Measurements from ENCODE around the gene CAPG.
"Not testable (repeated sequence)": the region's sequence is repeated elsewhere in the genome, so short reads cannot be mapped to it uniquely, and the experiment has no call there.

Gene CAPG

DNA sequence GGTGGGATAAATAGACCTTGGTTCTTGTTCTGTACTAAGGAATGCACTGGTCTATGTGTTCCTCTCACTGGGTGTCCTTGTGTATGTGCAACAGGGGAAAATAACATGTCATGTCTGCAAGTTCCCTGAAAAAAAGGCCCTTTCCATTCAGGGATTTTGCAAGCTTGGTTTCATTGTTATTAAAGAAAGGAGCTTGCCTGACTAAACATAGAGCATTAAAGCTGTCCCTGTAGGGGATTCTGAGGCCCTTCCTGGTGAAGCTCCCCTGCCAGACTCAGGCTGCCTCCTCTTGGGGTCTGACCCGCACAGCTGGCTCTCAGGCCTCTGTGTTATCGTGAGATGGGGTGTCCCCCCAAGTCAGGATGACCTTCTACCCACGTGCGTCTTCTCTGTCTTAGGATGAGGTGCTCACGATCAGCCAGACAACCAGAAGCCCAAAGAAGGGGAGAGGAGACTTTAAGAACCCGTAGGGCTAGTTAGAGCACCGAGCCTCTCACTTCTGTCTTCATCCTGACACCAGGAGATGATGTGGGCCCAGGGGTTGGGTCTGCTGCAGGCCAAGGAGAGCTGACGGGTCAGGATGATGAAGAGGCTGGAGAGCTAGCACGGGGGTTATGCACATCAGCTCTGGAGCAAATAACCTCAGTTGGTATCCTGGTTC is 21.2 kb downstream of the CAPG start:
- DNase-seq (ENCODE audit: insufficient read length, low spot score) (no peak), FAIRE-seq (no peak)
- TF ChIP-seq TAF1 (IDR thresholded peaks at IDR 0.05; ENCODE audit: low read depth, low read length) (no peak), POLR2A (IDR thresholded peaks at IDR 0.05; ENCODE audit: low read depth, low read length) (no peak), POU2F2 (IDR thresholded peaks at IDR 0.05; ENCODE audit: low read depth, low read length) (no peak), SPI1 (IDR thresholded peaks at IDR 0.05; ENCODE audit: low read depth, low read length) (no peak), POLR2AphosphoS5 (IDR thresholded peaks at IDR 0.05; ENCODE audit: low read depth, low read length) (no peak), PAX5 (IDR thresholded peaks at IDR 0.05; ENCODE audit: insufficient read depth, low read length, severe bottlenecking) (no peak)

- FAIRE-seq (no peak), DNase-seq (ENCODE audit: insufficient read length, low spot score) (no peak)
- TF ChIP-seq POU2F2 (IDR thresholded peaks at IDR 0.05; ENCODE audit: low read depth, low read length) (no peak), SPI1 (IDR thresholded peaks at IDR 0.05; ENCODE audit: low read depth, low read length) (no peak), POLR2AphosphoS5 (IDR thresholded peaks at IDR 0.05; ENCODE audit: low read depth, low read length) (no peak), POLR2A (IDR thresholded peaks at IDR 0.05; ENCODE audit: low read depth, low read length) (no peak), PAX5 (IDR thresholded peaks at IDR 0.05; ENCODE audit: insufficient read depth, low read length, severe bottlenecking) (no peak), TAF1 (IDR thresholded peaks at IDR 0.05; ENCODE audit: low read depth, low read length) (no peak)
Observed at GRCh38 chr2:85387754-85388153, 22.4 kb downstream of the CAPG start.

GRCh38 chr2:85385746-85386145 is 24.4 kb downstream of the CAPG start:
- no peak for FAIRE-seq
- TF ChIP-seq PAX5 (IDR thresholded peaks at IDR 0.05; ENCODE audit: insufficient read depth, low read length, severe bottlenecking): no peak
- no peak for TF ChIP-seq POLR2A (IDR thresholded peaks at IDR 0.05; ENCODE audit: low read depth, low read length)
- TF ChIP-seq POU2F2 (IDR thresholded peaks at IDR 0.05; ENCODE audit: low read depth, low read length): no peak
- no peak for TF ChIP-seq POLR2AphosphoS5 (IDR thresholded peaks at IDR 0.05; ENCODE audit: low read depth, low read length)
- no peak for TF ChIP-seq TAF1 (IDR thresholded peaks at IDR 0.05; ENCODE audit: low read depth, low read length)
- no peak for TF ChIP-seq SPI1 (IDR thresholded peaks at IDR 0.05; ENCODE audit: low read depth, low read length)
- no peak for DNase-seq (ENCODE audit: insufficient read length, low spot score)

DNA sequence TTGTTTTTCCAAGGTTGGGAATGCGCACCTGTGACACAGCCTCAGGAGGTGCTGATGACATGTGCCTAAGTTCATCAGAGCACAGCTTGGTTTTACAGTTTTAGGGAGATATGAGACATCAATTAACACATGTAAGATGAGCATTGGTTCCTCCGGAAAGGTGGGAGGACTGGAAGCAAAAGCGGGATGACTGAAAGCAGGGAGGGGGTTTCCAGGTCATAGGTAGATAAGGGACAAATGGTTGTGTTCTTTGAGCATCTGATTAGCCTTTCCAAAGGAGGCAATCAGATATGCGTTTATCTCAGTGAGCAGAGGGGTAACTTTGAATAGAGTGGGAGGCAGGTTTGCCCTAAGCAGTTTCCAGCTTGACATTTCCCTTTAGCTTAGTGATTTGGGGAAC is 26.3 kb downstream of the CAPG start:
- no peak for DNase-seq (ENCODE audit: insufficient read length, low spot score)
- FAIRE-seq: no peak
- TF ChIP-seq TAF1 (IDR thresholded peaks at IDR 0.05; ENCODE audit: low read depth, low read length): no peak
- no peak for TF ChIP-seq SPI1 (IDR thresholded peaks at IDR 0.05; ENCODE audit: low read depth, low read length)
- TF ChIP-seq POLR2A (IDR thresholded peaks at IDR 0.05; ENCODE audit: low read depth, low read length): no peak
- TF ChIP-seq POU2F2 (IDR thresholded peaks at IDR 0.05; ENCODE audit: low read depth, low read length): no peak
- TF ChIP-seq POLR2AphosphoS5 (IDR thresholded peaks at IDR 0.05; ENCODE audit: low read depth, low read length): no peak

DNA sequence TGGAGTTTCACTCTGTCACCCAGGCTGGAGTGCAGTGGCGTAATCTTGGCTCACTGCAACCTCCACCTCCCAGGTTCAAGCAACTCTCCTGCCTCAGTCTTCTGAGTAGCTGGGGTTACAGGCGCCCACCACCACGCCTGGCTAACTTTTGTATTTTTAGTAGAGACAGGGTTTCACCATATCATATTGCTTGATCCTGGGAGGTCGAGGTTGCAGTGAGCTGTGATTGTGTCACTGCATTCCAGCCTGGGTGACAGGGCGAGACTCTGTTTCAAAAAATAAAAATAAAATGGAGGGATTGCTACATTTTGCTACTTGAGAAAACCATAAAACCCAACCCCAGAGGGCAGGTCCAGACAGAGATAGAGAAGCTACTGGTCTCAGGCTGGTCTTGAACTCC is 27.0 kb downstream of the CAPG start:
- not testable (repeated sequence) for FAIRE-seq; DNase-seq (ENCODE audit: insufficient read length, low spot score)

GRCh38 chr2:85380048-85380447 is 30.1 kb downstream of the CAPG start:
- FAIRE-seq (no peak), DNase-seq (ENCODE audit: insufficient read length, low spot score) (no peak)
- TF ChIP-seq POLR2A (IDR thresholded peaks at IDR 0.05; ENCODE audit: low read depth, low read length) (no peak), POU2F2 (IDR thresholded peaks at IDR 0.05; ENCODE audit: low read depth, low read length) (no peak), PAX5 (IDR thresholded peaks at IDR 0.05; ENCODE audit: insufficient read depth, low read length, severe bottlenecking) (no peak), POLR2AphosphoS5 (IDR thresholded peaks at IDR 0.05; ENCODE audit: low read depth, low read length) (no peak), TAF1 (IDR thresholded peaks at IDR 0.05; ENCODE audit: low read depth, low read length) (no peak), SPI1 (IDR thresholded peaks at IDR 0.05; ENCODE audit: low read depth, low read length) (no peak)

DNA sequence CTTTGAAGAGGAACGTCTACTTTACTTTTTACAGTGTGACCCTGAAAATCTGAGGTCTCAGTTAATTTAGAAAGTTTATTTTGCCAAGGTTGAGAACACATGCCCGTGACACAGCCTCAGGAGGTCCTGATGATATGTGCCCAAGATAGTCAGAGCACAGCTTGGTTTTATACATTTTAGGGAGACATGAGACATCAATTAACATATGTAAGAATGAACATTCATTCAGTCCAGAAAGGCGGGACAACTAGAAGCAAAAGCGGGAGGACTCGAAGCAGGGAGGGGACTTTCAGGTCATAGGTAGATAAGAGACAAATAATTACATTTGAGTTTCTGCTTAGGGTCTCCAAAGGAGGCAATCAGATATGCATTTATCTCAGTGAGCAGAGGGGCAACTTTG is 31.9 kb downstream of the CAPG start:
- FAIRE-seq (no peak), DNase-seq (ENCODE audit: insufficient read length, low spot score) (no peak)
- TF ChIP-seq POU2F2 (IDR thresholded peaks at IDR 0.05; ENCODE audit: low read depth, low read length) (no peak), SPI1 (IDR thresholded peaks at IDR 0.05; ENCODE audit: low read depth, low read length) (no peak), PAX5 (IDR thresholded peaks at IDR 0.05; ENCODE audit: insufficient read depth, low read length, severe bottlenecking) (no peak), POLR2AphosphoS5 (IDR thresholded peaks at IDR 0.05; ENCODE audit: low read depth, low read length) (no peak), POLR2A (IDR thresholded peaks at IDR 0.05; ENCODE audit: low read depth, low read length) (no peak), TAF1 (IDR thresholded peaks at IDR 0.05; ENCODE audit: low read depth, low read length) (no peak)

GRCh38 chr2:85377083-85377482 is 33.1 kb downstream of the CAPG start:
- TF ChIP-seq PAX5 (IDR thresholded peaks at IDR 0.05; ENCODE audit: insufficient read depth, low read length, severe bottlenecking): no peak
- TF ChIP-seq TAF1 (IDR thresholded peaks at IDR 0.05; ENCODE audit: low read depth, low read length): no peak
- no peak for TF ChIP-seq SPI1 (IDR thresholded peaks at IDR 0.05; ENCODE audit: low read depth, low read length)
- TF ChIP-seq POLR2AphosphoS5 (IDR thresholded peaks at IDR 0.05; ENCODE audit: low read depth, low read length): no peak
- no peak for TF ChIP-seq POU2F2 (IDR thresholded peaks at IDR 0.05; ENCODE audit: low read depth, low read length)
- TF ChIP-seq POLR2A (IDR thresholded peaks at IDR 0.05; ENCODE audit: low read depth, low read length): no peak
- DNase-seq (ENCODE audit: insufficient read length, low spot score) (no peak), FAIRE-seq (no peak)

DNA sequence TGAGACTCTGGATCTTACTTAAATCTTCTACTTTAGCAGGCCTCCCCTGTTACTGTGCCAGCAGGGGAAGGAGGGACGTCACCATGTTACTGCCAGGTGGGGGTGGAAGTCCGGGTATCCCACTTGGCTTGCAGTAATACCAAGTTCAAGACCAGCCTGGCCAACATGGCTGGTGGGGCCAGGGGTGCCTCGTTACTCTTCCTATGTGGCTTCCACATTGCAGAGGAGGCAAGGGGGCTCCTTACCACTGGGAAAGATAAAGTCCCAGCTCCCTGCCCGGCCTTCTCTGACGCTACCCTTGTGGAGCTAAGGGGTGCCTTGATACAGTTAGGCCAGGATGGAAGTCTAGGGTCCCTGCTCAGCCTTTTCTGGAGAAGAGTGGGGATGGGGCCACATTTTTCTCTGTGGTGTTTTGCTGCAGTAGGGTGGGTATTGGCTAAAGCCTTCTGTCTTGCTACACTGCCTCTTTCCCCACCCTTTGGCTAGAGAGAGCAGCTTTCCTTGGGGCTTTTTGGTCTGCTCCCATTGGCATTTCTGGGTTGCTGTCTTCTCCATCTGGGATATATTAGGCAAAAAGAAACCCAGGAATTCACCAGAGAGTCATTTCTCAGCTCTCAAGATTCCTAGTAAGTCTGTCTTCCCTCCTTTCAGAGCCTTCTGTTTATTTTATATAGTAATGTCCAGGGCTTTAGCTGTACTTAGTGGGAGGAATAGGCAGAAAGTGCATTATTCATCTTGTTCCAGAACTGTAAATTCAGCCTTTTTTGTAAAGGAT is 33.7 kb downstream of the CAPG start:
- TF ChIP-seq TAF1 (IDR thresholded peaks at IDR 0.05; ENCODE audit: low read depth, low read length) (no peak), POLR2A (IDR thresholded peaks at IDR 0.05; ENCODE audit: low read depth, low read length) (no peak), POU2F2 (IDR thresholded peaks at IDR 0.05; ENCODE audit: low read depth, low read length) (no peak), POLR2AphosphoS5 (IDR thresholded peaks at IDR 0.05; ENCODE audit: low read depth, low read length) (no peak), SPI1 (IDR thresholded peaks at IDR 0.05; ENCODE audit: low read depth, low read length) (no peak), PAX5 (IDR thresholded peaks at IDR 0.05; ENCODE audit: insufficient read depth, low read length, severe bottlenecking) (no peak)

More for the DNA sequence above, 33.7 kb downstream of the CAPG start:
- FAIRE-seq: no peak
- DNase-seq (ENCODE audit: insufficient read length, low spot score): no peak

Measured in GM12891 (cell line).